ENCODE measurements around the gene MMP14. TPM values are rescaled to one million over a fixed set of nuclear protein-coding genes. Genes with fewer than 3 reads are reported as not detected.
"Not testable (repeated sequence)": the region's sequence is repeated elsewhere in the genome, so short reads cannot be mapped to it uniquely, and the experiment has no call there.

MMP14 gene
- total and polyA plus RNA-seq, 2 experiments from 2014 or later = 21.4 to 160 TPM

DNA sequence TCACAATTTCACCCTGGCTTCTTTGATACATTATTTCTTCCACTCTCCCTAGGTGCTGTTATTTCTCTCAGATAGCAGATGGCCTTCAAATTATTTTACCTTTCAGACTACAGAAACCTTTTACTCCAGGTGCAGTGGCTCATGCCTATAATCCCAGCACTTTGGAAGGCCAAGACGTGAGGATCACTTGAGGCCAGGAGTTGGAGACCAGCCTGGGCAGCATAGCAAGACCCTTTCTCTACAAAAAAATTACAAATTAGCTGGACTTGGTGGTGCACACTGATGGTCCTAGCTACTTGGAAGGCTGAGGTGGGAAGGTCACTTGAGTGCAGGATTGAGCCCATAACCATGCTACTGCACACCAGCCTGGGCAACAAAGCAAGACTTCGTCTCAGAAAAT is 44.2 kb upstream of the MMP14 start:
- Histone ChIP-seq H3K9me3 (ENCODE audit: low read depth) (no peaks in the 10 kb centered on the region), H3K79me2 (peaks cover 32% of the 10 kb centered on the region), H3K9me2 (replicated peaks; ENCODE audit: insufficient read depth) (no peaks in the 10 kb centered on the region), H4K20me1 (ENCODE audit: insufficient read depth, poor library complexity, severe bottlenecking) (no peaks in the 10 kb centered on the region), H2AFZ (no peak overlapping the region), H3K4me2 (no peak overlapping the region), H3K27me3 (no peaks in the 10 kb centered on the region), H3K4me3 (no peak overlapping the region), H3K4me1 (ENCODE audit: insufficient read depth) (peaks cover 18% of the 10 kb centered on the region), H3K36me3 (replicated peaks; ENCODE audit: insufficient read depth, low read depth) (no peaks in the 10 kb centered on the region), H3K27ac (peak overlapping the region; percentile 61)
- 94% methylated on average over 2 of the region's 2 CpGs for WGBS (ENCODE audit: low lambda C conversion rate, missing lambda C conversion rate)
- TF ChIP-seq, protein P1, sequence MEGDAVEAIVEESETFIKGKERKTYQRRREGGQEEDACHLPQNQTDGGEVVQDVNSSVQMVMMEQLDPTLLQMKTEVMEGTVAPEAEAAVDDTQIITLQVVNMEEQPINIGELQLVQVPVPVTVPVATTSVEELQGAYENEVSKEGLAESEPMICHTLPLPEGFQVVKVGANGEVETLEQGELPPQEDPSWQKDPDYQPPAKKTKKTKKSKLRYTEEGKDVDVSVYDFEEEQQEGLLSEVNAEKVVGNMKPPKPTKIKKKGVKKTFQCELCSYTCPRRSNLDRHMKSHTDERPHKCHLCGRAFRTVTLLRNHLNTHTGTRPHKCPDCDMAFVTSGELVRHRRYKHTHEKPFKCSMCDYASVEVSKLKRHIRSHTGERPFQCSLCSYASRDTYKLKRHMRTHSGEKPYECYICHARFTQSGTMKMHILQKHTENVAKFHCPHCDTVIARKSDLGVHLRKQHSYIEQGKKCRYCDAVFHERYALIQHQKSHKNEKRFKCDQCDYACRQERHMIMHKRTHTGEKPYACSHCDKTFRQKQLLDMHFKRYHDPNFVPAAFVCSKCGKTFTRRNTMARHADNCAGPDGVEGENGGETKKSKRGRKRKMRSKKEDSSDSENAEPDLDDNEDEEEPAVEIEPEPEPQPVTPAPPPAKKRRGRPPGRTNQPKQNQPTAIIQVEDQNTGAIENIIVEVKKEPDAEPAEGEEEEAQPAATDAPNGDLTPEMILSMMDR (IDR thresholded peaks at IDR 0.05; ENCODE audit: poor library complexity) = no peak
- TF ChIP-seq EZH2phosphoT487 (IDR thresholded peaks at IDR 0.05; ENCODE audit: low read depth, severe bottlenecking, unreplicated experiment) (no peak), EZH2 (IDR thresholded peaks at IDR 0.05; ENCODE audit: borderline replicate concordance) (no peak)
- no peak for DNase-seq (ENCODE audit: low spot score)

DNA sequence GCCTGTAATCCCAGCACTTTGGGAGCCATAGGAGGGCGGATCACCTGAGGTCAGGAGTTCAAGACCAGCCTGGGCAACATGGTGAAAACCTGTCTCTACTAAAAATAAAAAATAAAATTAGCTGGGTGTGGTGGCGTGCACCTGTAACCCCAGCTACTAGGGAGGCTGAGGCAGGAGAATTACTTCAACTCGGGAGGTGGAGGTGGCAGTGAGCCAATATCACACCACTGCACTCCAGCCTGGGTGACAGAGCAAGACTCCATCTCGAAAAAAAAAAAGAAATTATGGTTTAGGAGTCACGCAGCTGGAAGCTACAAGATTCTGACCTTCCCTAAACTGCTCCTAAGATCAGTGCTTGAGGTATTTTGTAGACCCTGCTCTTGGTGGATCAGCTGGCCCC is 42.8 kb upstream of the MMP14 start:
- H3K27me3 ChIP-seq; H3K27ac ChIP-seq; H3K9me2 ChIP-seq (replicated peaks; ENCODE audit: insufficient read depth); H2AFZ ChIP-seq; H3K4me2 ChIP-seq; DNase-seq (ENCODE audit: low spot score); H4K20me1 ChIP-seq (ENCODE audit: insufficient read depth, poor library complexity, severe bottlenecking); H3K4me3 ChIP-seq; H3K36me3 ChIP-seq (replicated peaks; ENCODE audit: insufficient read depth, low read depth); H3K9me3 ChIP-seq (ENCODE audit: low read depth): not testable (repeated sequence)
- WGBS (ENCODE audit: low lambda C conversion rate, missing lambda C conversion rate) = 92% methylated on average over 5 of the region's 5 CpGs
- H3K4me1 ChIP-seq (ENCODE audit: insufficient read depth) = peaks cover 26% of the 10 kb centered on the region
- peaks cover 29% of the 10 kb centered on the region for H3K79me2 ChIP-seq

DNA sequence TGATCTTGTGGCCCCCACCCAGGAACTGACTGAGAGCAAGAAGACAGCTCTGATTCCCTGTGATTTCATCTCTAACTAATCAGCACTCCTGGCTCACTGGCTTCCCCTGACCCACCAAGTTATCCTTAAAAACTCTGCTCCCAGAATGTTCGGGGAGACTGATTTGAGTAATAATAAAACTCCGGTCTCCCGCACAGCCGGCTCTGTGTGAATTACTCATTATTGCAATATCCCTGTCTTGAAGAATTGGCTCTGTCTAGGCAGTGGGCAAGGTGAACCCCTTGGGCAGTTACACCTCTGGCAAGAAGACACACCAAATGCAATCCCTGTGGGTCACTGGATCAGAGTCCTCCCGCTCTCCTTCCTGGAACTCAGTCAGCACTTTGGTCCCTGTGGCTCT is 42.4 kb upstream of the MMP14 start:
- Histone ChIP-seq H3K79me2 (peaks cover 32% of the 10 kb centered on the region), H3K36me3 (replicated peaks; ENCODE audit: insufficient read depth, low read depth) (no peaks in the 10 kb centered on the region), H3K27me3 (no peaks in the 10 kb centered on the region), H3K4me3 (no peak overlapping the region), H3K27ac (no peak overlapping the region), H3K9me2 (replicated peaks; ENCODE audit: insufficient read depth) (no peaks in the 10 kb centered on the region), H3K4me2 (no peak overlapping the region), H3K4me1 (ENCODE audit: insufficient read depth) (peaks cover 30% of the 10 kb centered on the region), H2AFZ (no peak overlapping the region), H3K9me3 (ENCODE audit: low read depth) (no peaks in the 10 kb centered on the region), H4K20me1 (ENCODE audit: insufficient read depth, poor library complexity, severe bottlenecking) (no peaks in the 10 kb centered on the region)
- DNase-seq (ENCODE audit: low spot score) = no peak
- TF ChIP-seq EZH2 (IDR thresholded peaks at IDR 0.05; ENCODE audit: borderline replicate concordance) (no peak), EZH2phosphoT487 (IDR thresholded peaks at IDR 0.05; ENCODE audit: low read depth, severe bottlenecking, unreplicated experiment) (no peak)
- TF ChIP-seq, protein P1 (IDR thresholded peaks at IDR 0.05; ENCODE audit: poor library complexity) = no peak
- 89% methylated on average over 5 of the region's 5 CpGs for WGBS (ENCODE audit: low lambda C conversion rate, missing lambda C conversion rate)

DNA sequence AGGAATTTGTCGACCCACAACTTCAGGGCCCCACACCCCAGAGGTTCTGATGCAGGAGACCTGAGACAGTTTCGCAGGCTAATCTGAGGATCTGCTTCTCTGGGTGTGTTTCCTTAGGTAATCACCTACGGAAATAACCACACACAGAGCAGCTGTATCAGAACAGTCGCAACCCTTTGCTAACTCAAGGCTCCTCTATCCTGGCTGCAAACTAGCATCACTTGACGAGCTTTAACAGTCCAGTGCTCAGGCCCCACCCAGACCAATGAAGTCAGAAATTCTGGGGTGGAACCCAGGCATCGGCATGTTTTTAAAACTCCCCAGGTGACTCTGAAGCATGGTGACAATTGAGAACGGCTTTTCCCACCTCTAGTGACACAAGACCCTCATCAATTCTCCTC is 41.8 kb upstream of the MMP14 start:
- WGBS (ENCODE audit: low lambda C conversion rate, missing lambda C conversion rate) = 90% methylated on average over 7 of the region's 7 CpGs

More for the DNA sequence above, 41.8 kb upstream of the MMP14 start:
- Histone ChIP-seq H2AFZ (no peak overlapping the region), H3K4me1 (ENCODE audit: insufficient read depth) (peaks cover 31% of the 10 kb centered on the region), H3K4me3 (no peak overlapping the region), H3K27me3 (no peaks in the 10 kb centered on the region), H3K36me3 (replicated peaks; ENCODE audit: insufficient read depth, low read depth) (no peaks in the 10 kb centered on the region), H3K79me2 (peaks cover 33% of the 10 kb centered on the region), H3K9me3 (ENCODE audit: low read depth) (no peaks in the 10 kb centered on the region), H4K20me1 (ENCODE audit: insufficient read depth, poor library complexity, severe bottlenecking) (no peaks in the 10 kb centered on the region), H3K9me2 (replicated peaks; ENCODE audit: insufficient read depth) (no peaks in the 10 kb centered on the region), H3K27ac (no peak overlapping the region), H3K4me2 (no peak overlapping the region)
- no peak for DNase-seq (ENCODE audit: low spot score)
- TF ChIP-seq, protein P1 (IDR thresholded peaks at IDR 0.05; ENCODE audit: poor library complexity) = no peak
- TF ChIP-seq EZH2phosphoT487 (IDR thresholded peaks at IDR 0.05; ENCODE audit: low read depth, severe bottlenecking, unreplicated experiment) (no peak), EZH2 (IDR thresholded peaks at IDR 0.05; ENCODE audit: borderline replicate concordance) (no peak)

Measured in hepatocyte (in vitro differentiated cells).